SH-SY5Y (cell line): ENCODE results near the gene MRPL53.

Source experiments
- GATA2 ChIP-seq: IDR thresholded peaks from 2 replicates; pipeline ENCODE4 v1.6.1; 2011; ENCODE audit warnings: mild to moderate bottlenecking, low read depth, low read length
- GATA3 ChIP-seq: IDR thresholded peaks from 2 replicates; pipeline ENCODE4 v1.6.1; 2011; ENCODE audit warnings: low read depth, mild to moderate bottlenecking, low read length, moderate library complexity

- TF ChIP-seq GATA2, result no peak
- TF ChIP-seq GATA3, result no peak
Measured at GRCh38 chr2:74424139-74424992, 48.1 kb downstream of the MRPL53 start.
